ENCODE measurements around the gene KRTAP4-9.
"Not testable (repeated sequence)": the region's sequence is repeated elsewhere in the genome, so short reads cannot be mapped to it uniquely, and the experiment has no call there.

Gene KRTAP4-9

GRCh38 chr17:41131979-41132378 lies 26.8 kb downstream of the KRTAP4-9 start:
- no peak overlapping the region for H3K4me3 ChIP-seq (ENCODE audit: low read depth, low read length)
- DNase-seq (ENCODE audit: low read depth): peak; percentile 26
- TF ChIP-seq CTCF (conservative IDR thresholded peaks at IDR 0.05; ENCODE audit: low read depth, low read length): no peak

GRCh38 chr17:41133880-41134735 lies 28.9 kb downstream of the KRTAP4-9 start:
- H3K4me3 ChIP-seq (ENCODE audit: low read depth, low read length): no peak overlapping the region
- DNase-seq (ENCODE audit: low read depth): peak; percentile 16
- no peak for TF ChIP-seq CTCF (conservative IDR thresholded peaks at IDR 0.05; ENCODE audit: low read depth, low read length)

GRCh38 chr17:41139865-41140264 lies 34.7 kb downstream of the KRTAP4-9 start:
- DNase-seq (ENCODE audit: low read depth); H3K4me3 ChIP-seq (ENCODE audit: low read depth, low read length): not testable (repeated sequence)

GRCh38 chr17:41140360-41141131 lies 35.4 kb downstream of the KRTAP4-9 start, which contains the start of gene KRTAP4-6:
Gene KRTAP4-6 (minus strand): TSS chr17:41140544. CDS start chr17:41140487, 57 bp downstream.
- H3K4me3 ChIP-seq (ENCODE audit: low read depth, low read length): no peak within 1 kb of the TSS
- TF ChIP-seq CTCF (conservative IDR thresholded peaks at IDR 0.05; ENCODE audit: low read depth, low read length): no peak
- DNase-seq (ENCODE audit: low read depth): peak; percentile 54

GRCh38 chr17:41141361-41141760 lies 36.2 kb downstream of the KRTAP4-9 start:
- DNase-seq (ENCODE audit: low read depth): no peak
- TF ChIP-seq CTCF (conservative IDR thresholded peaks at IDR 0.05; ENCODE audit: low read depth, low read length): no peak

GRCh38 chr17:41144846-41145245 lies 39.7 kb downstream of the KRTAP4-9 start:
- no peak overlapping the region for H3K4me3 ChIP-seq (ENCODE audit: low read depth, low read length)
- no peak for TF ChIP-seq CTCF (conservative IDR thresholded peaks at IDR 0.05; ENCODE audit: low read depth, low read length)
- no peak for DNase-seq (ENCODE audit: low read depth)

More at GRCh38 chr17:41141361-41141760, 36.2 kb downstream of the KRTAP4-9 start:
- no peak overlapping the region for H3K4me3 ChIP-seq (ENCODE audit: low read depth, low read length)

- DNase-seq (ENCODE audit: low read depth): no peak
- no peak overlapping the region for H3K4me3 ChIP-seq (ENCODE audit: low read depth, low read length)
- no peak for TF ChIP-seq CTCF (conservative IDR thresholded peaks at IDR 0.05; ENCODE audit: low read depth, low read length)
Observed at GRCh38 chr17:41145261-41145660, 40.1 kb downstream of the KRTAP4-9 start.

Data from choroid plexus epithelial cell (primary cell).